GM19324 (cell line): ENCODE data around the gene EIF4ENIF1.
A peak's percentile ranks its signal among the peaks of the same experiment; 100 is the strongest.
"Not testable (repeated sequence)": the region's sequence is repeated elsewhere in the genome, so short reads cannot be mapped to it uniquely, and the experiment has no call there.

Source experiments
- ATAC-seq: cut with Tn5 transposase; IDR thresholded peaks from one replicate; pipeline ENCODE4 v1.9.1; 2021; ENCODE audit warnings: mild to moderate bottlenecking, moderate library complexity; ENCODE audit not compliant: unreplicated experiment, low FRiP score

The EIF4ENIF1 gene, protein sequence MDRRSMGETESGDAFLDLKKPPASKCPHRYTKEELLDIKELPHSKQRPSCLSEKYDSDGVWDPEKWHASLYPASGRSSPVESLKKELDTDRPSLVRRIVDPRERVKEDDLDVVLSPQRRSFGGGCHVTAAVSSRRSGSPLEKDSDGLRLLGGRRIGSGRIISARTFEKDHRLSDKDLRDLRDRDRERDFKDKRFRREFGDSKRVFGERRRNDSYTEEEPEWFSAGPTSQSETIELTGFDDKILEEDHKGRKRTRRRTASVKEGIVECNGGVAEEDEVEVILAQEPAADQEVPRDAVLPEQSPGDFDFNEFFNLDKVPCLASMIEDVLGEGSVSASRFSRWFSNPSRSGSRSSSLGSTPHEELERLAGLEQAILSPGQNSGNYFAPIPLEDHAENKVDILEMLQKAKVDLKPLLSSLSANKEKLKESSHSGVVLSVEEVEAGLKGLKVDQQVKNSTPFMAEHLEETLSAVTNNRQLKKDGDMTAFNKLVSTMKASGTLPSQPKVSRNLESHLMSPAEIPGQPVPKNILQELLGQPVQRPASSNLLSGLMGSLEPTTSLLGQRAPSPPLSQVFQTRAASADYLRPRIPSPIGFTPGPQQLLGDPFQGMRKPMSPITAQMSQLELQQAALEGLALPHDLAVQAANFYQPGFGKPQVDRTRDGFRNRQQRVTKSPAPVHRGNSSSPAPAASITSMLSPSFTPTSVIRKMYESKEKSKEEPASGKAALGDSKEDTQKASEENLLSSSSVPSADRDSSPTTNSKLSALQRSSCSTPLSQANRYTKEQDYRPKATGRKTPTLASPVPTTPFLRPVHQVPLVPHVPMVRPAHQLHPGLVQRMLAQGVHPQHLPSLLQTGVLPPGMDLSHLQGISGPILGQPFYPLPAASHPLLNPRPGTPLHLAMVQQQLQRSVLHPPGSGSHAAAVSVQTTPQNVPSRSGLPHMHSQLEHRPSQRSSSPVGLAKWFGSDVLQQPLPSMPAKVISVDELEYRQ

DNA sequence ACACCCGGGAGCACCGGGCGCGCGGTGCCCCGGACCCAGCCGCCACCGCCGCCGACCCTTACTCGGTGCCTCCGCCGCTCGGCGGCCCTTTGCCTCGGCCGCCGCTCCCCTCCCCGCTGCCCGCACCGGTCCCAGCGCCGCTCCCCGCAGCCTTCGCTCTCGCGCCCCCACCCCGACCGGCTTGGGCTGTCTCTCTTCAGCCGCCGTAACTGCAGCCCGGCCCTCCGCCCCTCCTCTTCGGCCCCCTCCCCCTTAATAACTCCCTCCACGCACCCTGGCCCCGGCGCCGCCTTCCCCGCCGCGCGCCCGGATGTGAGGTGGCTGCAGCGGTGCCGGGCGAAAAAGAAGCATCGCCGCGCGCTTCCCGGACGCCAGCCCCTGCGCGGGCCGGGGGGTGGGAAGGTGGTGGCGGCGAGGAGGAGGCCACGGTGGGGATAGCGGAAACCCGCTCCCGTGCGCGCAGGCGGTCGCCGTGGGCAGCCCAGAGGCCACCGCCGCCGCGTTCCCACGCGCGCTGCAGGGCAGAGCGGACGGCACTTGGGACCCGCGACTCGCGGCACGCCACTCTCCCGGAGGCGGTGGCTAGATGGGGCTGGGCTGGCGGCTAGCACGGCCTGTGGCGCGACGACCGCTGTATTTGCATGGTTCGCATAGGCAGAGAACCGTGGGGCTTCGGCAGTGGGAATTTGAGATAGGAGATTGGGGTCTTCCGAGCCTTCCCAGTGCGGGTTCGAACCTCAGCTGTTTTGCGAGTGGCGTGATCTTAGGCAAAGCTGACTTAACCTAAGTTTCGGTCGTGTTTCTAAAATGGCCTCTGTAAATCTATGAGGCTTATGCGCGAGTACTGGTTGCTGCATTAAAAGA, at the start of gene EIF4ENIF1:
Gene EIF4ENIF1 (minus strand): TSS at position 211 of the 864 bp plus-strand sequence. CDS start 1,124 bp downstream, outside the sequence.
- peak; percentile 62 for ATAC-seq

- ATAC-seq = no peak
Measured at GRCh38 chr22:31538815-31539214, 49.2 kb upstream of the EIF4ENIF1 start.

DNA sequence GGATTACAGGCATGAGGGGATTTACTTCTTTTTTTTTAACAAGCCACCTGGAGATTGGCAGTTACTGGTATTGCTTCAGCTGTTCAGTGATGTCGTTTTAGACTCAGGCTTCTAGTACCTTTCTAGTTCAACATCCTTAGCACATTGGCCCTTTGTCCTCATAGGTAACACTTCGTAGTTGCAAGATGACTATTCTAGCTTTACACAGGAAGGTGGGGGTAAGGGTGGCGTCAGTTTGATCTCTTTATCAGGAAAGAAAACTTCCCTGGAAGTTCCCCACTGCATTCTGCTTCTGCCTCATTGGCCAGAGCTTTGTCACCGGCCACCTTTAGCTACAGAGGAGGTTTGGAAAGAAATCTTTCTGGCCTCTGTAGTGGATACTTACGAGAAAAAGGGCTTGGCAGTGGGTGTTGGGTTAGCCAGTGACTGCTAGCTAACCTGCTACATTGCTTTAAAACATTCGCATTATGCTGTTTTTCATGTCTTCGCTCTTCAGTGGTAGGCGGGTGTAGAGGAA, 47.4 kb upstream of the EIF4ENIF1 start:
- no peak for ATAC-seq

DNA sequence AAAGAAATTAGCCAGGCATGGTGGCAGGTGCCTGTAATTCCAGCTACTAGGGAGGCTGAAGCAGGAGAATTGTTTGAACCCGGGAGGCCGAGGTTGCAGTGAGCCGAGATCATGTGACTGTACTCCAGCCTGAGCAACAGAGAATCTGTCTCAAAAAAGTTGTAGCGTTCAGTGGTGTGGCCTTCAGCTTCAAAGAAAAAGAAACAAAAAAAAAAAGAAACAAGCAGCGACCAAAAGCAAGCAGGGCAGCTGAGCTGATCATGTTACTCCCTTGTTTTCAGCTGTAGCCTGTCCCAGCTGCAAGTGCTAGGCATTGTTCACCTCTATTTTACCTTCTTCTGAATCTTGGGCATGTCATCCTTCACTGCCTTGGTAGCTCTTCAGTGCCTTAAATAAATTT, 43.7 kb upstream of the EIF4ENIF1 start:
- ATAC-seq = no peak

GRCh38 chr22:31532060-31532459, 42.4 kb upstream of the EIF4ENIF1 start:
- no peak for ATAC-seq

GRCh38 chr22:31530823-31531195, 41.2 kb upstream of the EIF4ENIF1 start:
- ATAC-seq = no peak

DNA sequence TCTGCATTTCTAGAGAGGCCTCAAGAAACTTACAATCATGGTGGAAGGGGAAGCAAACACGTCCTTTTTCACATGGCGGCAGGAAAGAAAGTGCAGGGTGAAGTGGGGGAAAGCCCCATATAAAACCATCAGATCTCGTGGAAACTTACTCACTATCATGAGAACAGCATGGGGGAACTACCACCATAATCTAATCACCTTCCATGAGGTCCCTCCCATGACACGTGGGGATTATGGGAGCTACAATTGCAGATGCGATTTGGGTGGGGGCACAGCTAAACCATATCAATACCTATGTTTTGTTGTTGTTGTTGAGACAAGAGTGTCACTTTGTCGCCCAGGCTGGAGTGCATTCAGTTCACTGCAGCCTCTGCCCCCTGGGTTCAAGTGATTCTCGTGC, 36.6 kb upstream of the EIF4ENIF1 start:
- ATAC-seq = no peak

DNA sequence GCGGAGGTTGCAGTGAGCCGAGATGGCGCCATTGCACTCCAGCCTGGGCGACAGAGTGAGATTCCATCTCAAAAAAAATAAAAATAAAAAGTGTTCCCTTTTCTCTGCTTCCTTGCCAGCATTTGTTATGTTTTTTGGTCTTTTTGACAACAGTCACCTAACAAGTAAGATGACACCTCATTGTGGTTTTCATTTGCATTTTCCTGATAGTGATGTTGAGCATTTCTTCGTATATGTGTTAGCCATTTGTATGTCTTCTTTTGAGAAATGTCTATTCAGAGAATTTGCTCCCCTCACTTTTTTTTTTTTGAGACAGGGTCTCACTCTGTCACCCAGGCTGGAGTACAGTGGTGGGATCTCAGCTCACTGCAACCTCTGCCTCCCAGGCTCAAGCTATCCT, 34.5 kb upstream of the EIF4ENIF1 start:
- not testable (repeated sequence) for ATAC-seq

GRCh38 chr22:31520051-31520450, 30.4 kb upstream of the EIF4ENIF1 start:
- ATAC-seq = no peak

DNA sequence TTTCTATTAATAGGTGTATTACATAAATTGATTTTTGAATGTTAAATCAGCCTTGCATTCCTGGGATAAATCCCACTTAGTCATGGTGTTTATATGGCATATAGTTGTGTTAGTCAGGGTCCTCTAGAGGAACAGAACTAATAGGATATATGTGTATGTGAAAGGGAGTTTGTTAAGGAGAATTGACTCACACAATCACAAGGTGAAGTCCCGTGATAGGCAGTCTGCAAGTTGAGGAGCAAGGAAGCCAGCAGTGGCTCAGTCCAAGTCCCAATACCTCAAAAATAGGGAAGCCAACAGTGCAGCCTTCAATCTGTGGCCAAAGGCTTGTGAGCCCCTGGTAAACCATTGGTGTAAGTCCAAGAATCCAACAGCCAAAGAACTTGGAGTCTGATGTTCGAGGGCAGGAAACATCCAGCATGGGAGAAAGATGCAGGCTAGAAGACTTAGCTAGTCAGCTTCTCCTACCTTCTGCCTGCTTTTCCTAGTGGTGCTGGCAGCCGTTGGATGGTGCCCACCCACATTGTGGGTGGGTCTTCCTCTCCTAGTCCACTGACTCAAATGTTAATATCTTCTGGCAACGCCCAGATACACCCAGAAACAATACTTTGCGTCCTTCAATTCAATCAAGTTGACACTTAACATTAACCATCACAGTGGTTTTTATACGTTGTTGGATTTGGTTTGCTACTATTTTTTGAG, 19.6 kb upstream of the EIF4ENIF1 start:
- ATAC-seq = no peak

DNA sequence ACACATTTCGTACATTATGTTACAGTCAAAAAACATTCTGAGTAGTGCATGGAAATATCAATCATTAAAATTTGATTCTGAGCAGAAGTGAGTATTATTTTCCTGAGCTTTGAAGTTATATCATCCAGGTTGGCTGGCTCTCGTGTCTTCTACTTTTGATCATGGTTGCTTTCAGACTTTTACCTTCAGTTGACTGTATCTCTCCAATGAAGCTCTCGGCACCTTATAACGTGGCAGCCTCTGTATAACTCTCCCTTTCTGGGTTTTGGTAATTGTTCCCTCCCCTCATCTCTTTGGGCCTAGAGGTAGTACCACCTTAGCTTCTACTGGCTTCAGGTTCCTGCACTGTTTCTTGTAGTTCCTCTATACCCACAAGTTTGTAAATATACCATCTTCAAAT, 18.9 kb upstream of the EIF4ENIF1 start:
- no peak for ATAC-seq

GRCh38 chr22:31507517-31507916, 17.9 kb upstream of the EIF4ENIF1 start:
- ATAC-seq = not testable (repeated sequence)

DNA sequence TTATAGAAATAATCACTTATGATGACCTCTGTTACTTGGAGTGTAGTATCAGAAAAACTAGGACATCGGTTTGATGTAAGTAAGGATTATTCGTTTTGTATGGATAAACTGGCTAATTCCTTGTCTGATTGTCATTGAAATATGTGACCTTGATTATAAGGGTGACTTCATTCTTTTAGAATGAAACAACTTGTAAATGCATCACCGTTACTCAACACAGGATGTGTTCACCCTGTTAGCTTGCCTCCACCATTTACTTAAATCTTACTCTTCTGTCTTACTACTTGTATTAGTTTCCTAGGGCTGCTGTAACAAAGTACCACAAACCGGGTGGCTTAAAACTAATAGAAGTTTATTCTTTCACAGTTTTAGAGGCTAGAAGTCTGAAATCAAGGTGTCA, 14.6 kb upstream of the EIF4ENIF1 start:
- no peak for ATAC-seq

- ATAC-seq = no peak
Measured at GRCh38 chr22:31503211-31503964, 13.7 kb upstream of the EIF4ENIF1 start.

GRCh38 chr22:31501738-31502137, 12.1 kb upstream of the EIF4ENIF1 start:
- no peak for ATAC-seq

DNA sequence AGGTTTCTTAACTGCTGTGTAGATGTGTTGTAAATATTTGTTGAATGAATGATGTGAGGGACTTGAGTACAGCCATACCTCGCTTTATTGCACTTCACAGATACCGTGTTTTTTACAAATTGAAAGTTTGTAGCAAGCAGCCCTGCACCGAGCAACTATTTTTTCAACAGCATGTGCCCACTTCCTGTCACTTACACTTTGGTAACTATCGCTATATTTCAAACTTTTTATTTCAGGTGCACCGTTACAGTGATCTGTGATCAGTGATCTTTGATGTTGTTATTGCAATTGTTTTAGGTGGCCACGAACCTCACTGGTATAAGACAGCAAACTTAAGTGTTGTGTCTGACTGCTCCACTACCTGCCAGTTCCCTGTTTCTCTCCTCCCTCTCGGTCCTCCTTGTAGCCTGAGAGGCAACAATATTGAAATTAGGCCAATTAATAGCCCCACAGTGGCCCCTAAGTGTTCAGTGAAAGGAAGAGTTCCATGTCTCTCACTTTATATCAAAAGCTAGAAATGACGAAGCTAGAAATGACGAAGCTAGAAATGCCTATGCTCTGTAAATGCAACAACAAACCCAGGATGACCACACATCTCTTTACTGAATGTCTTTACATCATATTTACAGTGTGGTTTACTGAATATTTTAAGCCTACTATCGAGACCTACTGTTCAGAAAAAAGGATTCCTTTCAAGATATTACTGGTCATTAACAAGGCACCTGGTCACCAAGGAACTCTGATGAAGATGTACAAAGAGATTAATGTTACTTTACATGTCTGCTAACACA, 7.7 kb upstream of the EIF4ENIF1 start:
- ATAC-seq = no peak

- peak; percentile 9 for ATAC-seq
Measured at GRCh38 chr22:31496735-31497146, 7.1 kb upstream of the EIF4ENIF1 start.
